NCI-H226 (cell line): ENCODE measurements around the gene SLC34A3.
A peak's percentile ranks its signal among the peaks of the same experiment; 100 is the strongest.

Experiments
- DNase-seq: peaks from one replicate; pipeline ENCODE4 v3.0.0-alpha.2; 2015

The SLC34A3 gene

DNA sequence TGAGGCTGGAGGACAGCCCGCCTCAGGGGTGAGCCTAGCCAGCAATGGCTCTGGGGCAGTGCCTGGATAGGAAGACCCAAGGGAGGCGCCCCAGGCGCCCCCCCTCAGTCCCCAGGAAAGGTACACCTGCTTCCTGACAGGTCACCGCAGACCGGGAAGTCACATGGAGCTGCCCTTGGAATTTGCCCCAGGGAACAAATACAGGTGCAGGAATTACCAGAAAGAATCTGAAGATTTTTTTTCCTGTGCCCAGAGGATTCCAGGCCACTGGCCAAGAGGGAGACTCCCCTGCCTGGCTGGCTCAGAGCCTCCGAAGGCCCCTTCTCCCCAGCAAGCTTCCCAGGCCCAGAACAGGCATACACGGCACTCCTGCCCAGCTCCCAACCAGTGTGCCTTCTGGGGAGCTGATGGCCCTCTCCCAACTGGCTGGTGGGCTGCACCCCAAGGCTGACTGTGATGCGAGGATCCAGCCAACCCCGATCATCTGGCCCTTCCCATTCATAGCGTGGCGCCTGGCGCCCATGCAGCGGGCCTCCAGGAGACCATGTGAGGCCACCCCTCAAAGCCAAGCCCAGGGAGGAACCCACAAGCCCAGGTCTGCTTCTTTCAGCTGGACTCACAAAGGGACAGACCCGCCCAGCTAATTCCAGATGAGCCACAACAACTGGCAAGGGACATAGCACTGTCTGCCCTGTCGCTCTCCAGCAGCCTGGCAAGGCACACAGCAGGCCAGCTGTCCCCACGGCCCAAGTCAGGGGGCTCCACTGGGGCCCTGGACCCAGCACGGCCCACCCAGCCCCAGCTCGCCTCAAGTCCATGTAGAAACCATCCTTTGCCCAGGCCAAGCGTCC is 32.4 kb upstream of the SLC34A3 start:
- DNase-seq, result peak; percentile 67

DNA sequence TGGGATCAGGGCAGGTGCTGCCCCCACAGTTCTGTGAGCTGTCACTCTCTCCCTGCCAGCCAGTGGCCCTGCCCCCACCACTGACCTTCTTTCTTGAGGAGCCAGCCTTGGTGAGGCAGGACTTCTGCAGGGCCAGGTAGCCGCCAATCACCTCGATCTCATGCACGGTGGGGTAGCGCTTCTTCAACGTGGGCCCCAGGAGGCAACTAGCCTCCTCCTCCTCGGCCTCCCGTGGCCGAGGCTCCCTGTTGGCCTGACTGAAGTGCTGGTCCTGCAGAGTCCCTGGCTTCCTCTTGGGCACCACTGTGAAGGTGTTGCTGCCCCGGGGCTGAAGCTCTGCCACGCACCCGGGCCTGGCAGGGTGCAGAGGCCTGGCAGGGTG is 31.8 kb upstream of the SLC34A3 start:
- no peak for DNase-seq

DNA sequence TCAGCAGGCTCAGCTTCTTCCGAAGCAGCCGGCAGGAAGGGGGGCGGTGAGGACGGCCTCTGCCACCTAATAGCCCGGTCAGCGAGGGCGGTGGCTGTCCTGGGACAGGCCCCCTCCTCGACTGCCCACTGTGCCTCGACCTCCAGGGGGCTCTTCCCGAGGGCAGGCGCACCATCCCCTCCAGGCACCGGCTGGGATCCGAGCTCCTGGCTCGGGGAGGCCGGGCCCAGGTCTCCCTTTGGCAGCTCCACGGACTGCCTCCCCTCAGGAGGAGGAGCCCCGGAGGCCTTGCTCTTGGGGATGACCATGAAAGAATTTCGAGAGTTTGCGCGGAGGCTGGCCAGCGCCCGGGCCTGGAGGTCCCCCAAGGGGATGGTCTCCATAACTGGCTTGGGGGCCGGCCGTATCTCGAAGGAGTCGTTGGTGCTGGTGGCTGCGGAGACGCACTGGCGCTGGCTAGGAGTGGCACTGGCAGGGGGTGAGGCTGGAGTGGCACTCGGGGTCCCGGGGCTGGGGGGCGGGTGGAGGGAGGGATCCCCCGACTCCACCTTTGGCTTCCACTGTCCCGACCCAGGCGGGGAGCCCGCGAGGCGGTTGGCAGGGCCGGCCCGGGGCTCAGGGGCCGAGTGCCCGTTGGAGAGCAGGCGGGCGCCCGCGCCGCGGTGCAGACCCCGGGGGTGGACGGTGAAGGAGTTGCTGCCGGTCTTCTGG is 31.1 kb upstream of the SLC34A3 start:
- DNase-seq, result no peak

DNA sequence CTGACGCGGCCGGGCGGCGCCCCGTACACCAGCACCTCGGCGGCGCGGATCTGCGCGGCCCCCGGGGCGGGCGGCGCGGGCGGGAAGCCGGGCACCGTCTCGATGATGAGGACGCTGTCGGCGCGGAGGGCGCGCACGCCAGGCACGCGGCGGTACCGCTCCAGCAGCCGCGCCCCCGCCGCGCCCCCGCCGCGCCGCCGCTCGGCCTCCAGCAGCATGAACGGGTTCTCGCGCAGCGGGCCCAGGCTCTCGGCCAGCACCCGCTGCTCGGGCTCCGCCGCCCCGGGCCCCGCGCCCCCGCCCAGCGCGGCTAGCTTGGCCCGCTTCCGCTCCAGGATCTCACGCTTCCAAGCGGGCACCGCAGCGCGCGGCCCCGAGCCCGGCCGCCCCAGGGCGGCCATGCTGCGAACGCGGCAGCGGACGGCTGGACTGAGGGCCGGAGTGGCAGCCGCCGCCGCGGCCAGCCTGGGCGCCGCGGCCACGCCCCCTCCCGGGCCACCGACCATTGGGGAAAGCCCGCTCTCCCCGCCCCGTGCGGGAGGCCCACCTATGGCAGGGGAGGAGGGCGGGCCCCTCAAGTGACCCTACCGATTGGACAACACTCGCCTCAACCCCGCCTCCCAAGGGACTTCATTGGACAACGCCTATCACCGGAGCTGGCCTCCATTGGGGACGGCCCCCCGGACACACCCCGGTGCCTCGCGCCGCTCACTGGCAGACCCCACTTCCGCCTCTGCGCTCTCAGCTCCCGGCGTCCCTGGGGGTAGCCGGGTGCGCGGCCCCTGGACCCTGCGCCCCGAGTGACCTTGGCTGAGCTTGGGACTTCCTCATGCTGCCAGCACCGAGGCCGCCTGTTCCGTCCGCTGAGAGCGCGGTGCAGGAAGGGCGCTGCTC is 30.1 kb upstream of the SLC34A3 start, which contains the start of gene TPRN:
Gene TPRN (minus strand): TSS at position 431 of the 894 bp plus-strand sequence. CDS start 30 bp downstream, at position 401.
- peak; percentile 98 for DNase-seq

DNA sequence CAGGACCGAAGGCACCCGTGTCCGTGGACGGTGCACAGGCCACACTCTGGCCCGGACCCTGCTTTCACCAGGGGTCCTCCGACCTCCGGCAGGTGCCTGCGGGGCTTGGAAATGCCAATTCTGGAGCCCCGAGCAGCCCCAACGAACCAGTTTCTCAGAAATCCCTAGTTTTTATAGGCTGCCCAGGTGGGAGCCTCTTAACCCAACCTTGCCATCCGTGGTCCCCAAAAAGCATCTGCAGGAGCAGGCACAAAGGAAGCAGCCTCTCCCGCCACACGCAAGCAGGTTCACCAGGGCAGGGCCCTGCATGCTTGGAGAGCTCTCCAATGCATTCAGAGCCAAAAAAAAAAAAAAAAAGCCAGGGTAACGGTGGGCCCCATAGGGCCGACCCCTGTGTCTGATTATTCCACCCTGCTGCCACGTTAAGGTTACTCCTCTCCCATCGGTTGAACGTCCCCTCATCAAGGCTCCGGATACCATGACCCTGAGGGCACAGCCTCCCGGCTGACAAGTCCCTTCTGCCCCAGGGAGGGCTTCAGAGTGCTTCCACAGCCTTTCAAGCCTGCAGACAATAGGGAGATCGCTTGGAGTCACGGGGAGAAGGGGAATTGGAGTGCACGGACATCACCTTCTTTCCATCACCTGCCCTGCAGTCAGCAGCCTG is 29.4 kb upstream of the SLC34A3 start:
- no peak for DNase-seq

DNA sequence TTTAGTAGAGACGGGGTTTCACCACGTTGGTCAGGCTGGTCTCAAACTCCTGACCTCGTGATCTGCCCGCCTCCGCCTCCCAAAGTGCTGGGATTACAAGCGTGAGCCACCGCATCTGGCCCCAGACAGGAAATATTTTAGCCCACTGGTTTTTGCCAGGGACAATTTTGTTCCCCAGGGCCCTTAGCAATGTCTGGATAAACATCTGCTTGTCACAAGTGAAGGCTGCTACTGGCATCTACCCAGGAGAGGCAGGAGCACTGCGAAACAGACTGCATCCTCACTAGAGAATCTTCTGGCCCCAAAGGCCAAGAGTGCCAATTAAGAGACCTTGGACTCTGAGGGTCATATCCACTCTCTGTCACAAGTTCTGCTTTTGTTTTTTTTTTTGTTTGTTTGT is 27.7 kb upstream of the SLC34A3 start:
- DNase-seq, result no peak

DNA sequence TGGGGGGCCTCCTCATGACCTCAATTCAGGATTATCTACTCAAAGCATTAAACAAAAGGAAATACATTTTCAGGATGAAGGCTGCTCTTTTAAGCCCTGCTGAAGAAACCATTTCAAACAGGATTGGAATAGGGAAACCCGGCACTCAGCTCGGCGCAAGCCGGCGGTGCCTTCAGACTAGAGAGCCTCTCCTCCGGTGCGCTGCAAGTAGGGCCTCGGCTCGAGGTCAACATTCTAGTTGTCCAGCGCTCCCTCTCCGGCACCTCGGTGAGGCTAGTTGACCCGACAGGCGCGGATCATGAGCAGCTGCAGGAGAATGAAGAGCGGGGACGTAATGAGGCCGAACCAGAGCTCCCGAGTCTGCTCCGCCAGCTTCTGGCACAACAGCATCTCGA is 26.0 kb upstream of the SLC34A3 start:
- no peak for DNase-seq

DNA sequence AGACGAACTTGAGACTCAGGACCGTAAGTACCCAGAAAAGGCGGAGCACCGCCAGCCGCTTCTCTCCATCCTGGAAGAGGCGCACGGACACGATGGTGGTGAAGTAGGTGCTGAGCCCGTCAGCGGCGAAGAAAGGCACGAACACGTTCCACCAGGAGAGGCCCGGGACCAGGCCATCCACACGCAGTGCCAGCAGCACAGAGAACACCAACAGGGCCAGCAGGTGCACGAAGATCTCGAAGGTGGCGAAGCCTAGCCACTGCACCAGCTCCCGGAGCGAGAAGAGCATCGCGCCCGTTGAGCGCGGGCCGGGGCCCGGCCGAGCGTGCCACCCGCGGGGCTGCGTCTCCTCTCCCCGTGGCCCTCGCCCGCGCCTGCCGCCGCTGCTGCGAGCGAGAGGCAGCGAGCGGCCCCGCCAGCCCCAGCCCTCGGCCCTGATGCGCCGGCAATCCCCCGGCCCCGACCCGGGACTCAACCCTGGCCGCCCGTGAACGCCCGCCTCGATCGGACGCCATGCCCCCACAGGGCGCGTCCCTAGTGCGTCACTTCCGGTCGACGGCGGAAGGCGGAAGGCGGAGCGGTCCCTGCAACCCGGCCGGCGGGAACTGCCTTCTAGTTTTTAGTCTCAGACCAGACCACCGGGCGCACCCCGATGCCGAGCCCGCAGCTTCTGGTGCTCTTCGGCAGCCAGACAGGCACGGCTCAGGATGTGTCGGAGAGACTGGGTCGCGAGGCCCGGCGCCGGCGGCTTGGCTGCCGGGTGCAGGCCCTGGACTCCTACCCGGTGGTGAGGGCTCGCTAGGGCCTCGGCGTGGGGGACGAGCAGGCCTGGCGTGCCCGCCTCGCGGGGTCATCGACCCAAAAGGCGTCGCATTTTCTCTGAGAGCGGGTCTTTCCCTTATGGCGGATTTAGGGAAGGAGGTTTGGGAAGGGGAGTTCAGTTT is 25.3 kb upstream of the SLC34A3 start, which contains the start of the genes NDOR1 and TMEM203:
Gene NDOR1 (plus strand): TSS at position 575 of the 944 bp plus-strand sequence. CDS start 78 bp downstream, at position 653.
Gene TMEM203 (minus strand): TSS at position 523 of the 944 bp plus-strand sequence. CDS start 234 bp downstream, at position 289.
- DNase-seq, result peak; percentile 80

DNA sequence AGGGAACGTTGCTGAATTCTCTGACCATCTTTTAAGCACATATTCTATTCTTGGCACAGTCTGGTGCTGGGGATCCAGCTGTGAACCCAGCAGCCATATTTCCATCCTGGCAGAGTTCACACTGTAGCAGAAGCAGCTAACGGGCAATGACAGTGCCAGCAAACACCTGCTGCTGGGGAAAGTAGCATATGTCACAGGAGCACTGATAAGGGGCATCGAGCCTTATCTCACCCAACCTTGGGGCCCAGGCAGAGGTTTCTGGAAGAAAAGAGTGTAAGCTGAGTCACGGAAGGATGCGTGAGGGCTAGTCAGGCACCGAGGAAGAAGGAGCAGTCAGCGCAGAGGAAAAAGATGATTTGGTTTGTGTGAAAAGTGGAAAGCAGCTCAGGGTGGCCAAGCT is 24.1 kb upstream of the SLC34A3 start:
- DNase-seq, result no peak

DNA sequence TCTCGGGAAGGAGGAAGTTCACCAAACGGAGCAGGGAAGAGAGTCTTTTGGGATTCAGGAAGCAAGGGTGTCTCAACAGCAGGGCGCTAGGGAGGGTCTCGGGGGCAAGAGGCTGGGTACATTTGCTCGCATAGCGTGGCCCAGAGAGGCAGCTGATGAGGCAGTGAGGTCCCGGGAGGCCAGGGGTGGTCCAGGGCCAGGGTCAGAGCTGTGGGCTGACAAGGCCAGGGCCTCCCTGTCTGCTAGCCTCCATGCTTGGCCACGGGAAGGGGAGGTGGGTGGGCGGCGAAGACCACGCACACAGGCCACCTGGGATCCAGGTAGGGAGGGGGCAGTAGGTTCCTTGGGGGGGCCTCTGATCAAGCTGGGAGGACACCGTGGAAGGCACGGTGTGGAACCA is 19.2 kb upstream of the SLC34A3 start:
- no peak for DNase-seq

DNA sequence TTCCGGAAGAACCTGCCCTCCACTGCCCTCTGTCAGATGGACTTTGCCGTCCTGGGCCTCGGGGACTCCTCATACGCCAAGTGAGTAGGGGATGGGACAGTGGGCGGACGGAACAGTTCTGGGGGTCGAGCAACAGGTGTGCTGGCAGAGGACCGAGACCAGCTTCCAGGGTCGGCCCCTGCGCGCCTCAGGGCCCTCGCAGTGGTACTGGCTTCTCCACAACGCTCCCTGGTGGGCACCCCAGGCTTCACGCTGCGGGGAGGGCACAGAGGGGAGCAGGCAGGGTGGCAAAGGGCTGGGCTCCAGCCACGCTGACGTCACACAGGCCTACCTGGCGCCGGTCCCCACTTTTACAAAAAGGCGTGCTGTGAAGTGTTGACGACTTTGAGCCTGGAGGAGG is 18.2 kb upstream of the SLC34A3 start:
- no peak for DNase-seq

DNA sequence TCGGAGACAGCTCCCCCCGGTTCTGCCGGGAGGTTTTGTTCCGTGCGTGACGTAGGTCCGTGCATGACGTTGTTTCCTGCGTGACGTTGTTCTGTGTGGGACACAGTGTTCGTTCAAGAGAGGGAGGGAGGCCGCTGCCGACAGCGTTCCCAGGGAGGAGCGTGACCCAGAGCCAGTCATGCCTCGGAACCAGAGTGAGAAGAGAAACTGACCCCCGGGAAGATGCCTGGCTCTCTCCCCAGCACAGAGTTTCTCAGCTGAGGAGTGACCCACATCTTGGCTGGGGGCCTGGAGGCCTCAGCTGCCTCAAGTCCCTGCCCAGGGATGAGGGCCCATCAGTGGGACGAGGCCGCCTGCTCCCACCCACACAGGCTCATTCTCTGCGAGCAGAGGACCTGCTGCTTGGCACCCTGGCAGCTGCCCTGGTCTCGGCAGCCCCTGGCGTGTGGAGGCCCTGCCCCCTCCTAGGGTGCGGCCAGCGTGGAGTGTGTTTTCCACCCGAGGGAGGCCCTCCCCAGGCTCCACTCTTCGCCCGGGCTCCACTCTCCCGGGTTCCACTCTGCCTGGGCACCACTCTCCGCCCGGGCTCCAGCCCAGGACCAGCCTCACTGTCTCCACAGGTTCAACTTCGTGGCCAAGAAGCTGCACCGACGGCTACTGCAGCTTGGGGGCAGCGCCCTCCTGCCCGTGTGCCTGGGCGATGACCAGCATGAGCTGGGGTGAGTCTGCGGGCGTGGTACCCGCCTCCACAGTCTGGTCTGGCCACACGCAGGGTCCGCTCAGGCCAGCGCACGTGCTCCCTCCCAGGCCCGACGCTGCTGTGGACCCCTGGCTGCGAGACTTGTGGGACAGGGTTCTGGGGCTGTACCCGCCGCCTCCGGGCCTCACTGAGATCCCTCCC is 17.3 kb upstream of the SLC34A3 start:
- DNase-seq, result no peak

DNA sequence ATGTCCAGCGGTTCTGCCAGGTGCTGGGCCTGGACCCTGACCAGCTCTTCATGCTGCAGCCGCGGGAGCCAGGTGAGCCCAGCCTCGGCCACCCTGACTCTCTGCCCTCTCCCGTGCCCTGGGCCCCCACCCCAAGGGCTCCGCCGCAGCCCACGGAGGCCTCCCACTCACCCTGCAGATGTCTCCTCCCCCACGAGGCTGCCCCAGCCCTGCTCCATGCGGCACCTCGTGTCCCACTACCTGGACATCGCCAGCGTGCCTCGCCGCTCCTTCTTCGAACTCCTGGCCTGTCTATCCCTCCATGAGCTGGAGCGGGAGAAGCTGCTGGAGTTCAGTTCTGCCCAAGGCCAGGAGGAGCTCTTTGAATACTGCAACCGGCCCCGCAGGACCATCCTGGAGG is 16.1 kb upstream of the SLC34A3 start:
- no peak for DNase-seq

DNA sequence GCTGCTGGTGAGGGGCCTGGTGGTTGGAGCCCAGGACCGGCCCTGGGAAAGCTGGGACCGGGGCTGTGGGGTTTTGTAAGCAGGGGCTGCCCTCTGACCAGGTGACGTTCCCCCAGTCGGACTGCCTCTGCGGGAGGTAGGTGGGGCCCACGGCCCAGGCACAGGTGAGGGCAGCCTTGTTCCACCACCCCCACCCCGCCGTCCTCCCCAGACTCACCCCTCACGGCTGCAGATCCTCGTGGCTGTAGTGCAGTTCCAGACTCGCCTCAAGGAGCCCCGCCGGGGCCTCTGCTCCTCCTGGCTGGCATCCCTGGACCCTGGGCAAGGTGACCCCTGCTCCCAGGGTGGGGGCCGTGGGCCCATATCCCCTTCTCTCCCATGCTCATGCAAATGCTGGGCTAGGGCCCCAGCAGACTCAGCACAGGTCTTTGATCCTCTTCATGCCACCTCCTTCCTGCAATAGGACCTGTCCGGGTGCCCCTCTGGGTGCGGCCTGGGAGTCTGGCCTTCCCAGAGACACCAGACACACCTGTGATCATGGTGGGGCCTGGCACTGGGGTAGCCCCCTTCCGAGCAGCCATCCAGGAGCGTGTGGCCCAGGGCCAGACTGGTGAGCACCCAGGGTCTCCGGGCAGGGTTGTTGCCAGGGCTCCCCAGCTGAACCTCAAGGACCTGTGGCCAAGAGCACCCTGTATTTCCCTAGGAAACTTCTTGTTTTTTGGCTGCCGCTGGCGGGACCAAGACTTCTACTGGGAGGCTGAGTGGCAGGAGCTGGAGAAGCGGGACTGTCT is 15.3 kb upstream of the SLC34A3 start:
- no peak for DNase-seq

DNA sequence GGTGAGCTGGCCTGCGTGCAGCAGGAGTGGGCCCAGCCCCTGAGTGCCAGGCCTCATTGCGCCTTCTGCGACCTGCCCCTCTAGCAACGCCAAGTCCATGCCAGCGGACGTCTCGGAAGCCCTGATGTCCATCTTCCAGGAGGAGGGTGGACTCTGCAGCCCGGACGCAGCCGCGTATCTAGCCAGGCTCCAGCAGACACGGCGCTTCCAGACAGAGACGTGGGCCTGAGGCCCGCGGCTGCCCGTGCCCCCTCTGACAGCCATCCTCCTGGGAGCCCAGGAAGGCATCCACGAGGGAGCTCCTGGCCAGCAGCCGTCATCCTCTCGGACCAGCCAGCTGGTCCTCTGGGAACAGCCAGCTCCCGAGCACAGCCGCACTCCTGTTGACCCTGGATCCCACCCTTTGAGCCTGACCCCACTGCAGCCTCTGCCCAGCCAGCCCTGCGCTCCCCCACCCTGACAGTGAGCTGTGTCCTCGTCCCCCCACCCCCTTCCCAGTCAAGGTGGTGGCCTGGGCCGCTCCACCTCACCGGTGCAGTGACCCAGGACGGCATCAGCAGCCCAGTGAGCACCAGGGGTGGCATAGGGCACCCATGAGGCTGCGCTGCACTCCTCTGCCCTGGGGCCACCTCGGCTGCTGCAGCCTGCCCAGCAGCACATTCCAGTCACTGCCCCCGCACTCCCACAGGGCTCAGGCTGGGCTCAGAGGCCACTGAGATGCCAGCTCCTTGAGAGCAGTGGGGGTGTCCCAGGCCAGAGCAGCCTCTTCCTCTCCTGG is 14.3 kb upstream of the SLC34A3 start:
- peak; percentile 31 for DNase-seq

DNA sequence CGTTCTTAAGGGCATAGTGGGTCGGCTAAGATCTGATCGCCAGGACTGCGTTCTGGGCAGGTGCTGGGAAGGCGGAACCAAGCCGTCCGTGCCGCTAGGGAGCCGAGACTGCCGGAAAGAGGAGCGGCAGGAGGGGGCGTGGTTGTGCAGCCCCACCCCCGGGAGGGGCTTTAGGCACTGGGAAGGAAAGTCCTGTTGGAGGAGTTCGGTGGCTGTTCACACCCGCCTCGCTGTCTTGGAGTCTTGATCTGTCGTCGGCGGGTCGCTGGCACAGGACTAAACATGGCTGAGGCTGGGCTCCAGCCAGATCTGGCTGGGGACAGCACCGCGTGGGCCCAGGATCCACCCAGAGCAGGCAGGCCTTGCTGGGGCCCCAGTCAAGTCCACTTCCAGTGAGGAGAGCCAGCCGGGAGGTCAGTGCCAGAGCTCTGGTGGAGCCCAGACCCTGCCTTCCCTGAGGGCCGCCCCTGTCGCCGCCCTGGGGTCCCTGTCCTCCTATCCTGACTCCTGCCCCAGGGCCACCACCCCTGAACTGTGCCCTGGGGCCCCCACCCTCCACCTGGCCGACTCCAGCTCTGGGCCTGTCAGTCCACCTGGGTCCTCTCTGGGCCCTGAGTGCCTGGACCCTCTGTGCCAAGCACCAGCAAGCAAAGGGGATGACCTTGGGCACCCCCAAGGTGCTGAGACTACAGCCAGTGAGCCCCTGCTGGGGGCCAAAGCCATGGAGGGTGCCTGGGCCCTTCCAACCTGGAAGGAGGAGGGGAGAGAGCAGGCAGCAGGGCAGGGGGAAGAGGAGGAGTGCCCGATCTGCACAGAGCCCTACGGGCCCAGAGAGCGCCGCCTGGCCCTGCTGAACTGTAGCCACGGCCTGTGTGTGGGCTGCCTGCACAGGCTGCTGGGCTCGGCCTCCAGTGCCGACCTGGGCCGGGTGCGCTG is 13.2 kb upstream of the SLC34A3 start:
- peak; percentile 77 for DNase-seq

DNA sequence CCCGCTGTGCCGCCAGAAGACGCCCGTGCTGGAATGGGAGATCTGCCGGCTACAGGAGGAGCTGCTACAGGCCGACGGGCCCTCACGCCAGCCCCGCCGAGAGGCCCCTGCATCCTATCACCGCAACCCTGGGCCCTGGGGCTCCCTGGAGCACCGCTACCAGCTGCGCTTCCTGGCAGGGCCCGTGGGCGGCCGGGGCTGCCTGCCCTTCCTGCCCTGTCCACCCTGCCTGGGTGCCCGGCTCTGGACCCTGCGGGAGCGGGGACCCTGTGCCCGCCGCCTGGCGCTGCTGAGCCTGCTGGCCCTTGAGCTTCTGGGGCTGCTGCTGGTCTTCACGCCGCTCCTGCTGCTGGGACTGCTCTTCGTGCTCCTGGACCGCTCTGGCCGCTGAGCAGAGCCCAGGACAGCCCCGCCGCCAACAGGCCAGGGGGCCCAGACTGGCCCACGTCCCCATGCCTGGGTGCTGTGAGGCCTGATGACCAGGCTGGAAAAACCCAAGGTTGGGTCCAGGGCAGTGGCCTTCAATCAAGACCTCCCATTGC is 12.4 kb upstream of the SLC34A3 start:
- no peak for DNase-seq
